Activated CD8-positive, alpha-beta memory T cell treated with anti-CD3 and anti-CD28 coated beads for 24 hours (primary cell): Measurements from ENCODE around the gene PCMT1.
"Not testable (repeated sequence)": the region's sequence is repeated elsewhere in the genome, so short reads cannot be mapped to it uniquely, and the experiment has no call there.

Experiments used
- DNase-seq: peaks from one replicate; pipeline ENCODE4 v3.0.0-alpha.2; 2020

The PCMT1 gene

DNA sequence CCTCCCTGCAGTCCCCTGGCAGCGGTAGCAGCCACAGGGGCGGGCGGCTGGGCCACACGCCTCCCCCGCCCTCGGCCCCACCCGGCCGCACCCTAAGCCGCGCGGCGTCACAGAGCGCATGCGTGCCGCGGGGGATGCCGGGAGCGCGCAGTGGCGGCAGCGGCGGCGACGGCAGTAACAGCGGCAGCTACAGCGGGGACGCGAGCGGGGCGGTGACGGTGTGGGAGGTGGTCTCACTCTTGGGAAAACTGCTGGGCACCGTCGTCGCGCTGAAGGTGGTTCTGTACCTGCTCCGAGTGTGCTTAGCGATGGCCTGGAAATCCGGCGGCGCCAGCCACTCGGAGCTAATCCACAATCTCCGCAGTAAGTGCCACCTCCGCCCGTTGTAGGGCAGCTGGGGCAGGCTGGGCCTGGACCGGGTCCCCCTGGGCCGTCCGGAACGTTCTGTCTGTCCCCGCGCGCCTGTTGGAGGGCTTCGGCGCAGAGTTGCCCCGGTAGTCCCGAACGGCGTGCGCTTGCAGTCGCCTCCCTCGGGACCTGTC lies at the start of gene PCMT1:
Gene PCMT1, plus strand, starts transcription at position 148 of the 542 bp plus-strand sequence. Its CDS starts 161 bp downstream, at position 309.
- DNase-seq = peak; percentile 95

DNA sequence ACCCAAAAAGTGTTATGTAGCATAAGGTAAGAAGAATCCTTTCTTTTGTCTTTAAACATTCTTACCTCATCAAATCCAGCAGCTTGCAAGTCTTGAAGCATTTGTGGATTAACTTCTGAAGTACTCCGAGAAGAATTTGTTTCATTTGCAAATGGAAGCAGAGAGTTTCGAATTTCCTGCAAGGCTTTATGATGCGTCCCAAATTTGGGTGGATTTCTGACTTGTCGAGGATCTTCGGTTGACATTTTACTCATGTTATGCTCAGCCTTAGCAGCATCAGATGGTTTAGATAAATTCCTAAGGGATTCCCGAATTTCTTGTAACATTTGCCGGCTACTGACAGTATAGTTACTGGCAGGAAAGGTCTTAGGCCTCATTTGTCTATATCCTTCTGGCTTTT lies 47.8 kb upstream of the PCMT1 start:
- no peak for DNase-seq

DNA sequence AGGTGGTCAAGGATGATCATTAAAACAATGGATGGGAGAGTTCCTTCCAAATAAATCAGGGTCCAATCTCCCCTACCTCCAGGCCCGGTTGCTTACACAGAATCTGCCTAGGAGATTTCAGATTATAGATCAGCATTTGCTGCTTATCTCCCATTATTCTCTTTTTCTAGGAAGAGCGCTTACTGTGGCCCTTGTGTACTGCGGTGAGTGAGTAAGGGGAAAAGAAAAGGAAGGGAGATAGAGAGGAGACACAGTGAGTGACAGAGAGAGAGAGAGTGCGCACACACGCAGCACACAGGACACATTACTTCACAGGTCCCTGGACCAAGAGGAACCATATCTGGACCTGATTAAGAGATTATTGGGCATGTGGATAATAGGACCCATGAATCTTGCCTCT lies 37.8 kb upstream of the PCMT1 start:
- no peak for DNase-seq

DNA sequence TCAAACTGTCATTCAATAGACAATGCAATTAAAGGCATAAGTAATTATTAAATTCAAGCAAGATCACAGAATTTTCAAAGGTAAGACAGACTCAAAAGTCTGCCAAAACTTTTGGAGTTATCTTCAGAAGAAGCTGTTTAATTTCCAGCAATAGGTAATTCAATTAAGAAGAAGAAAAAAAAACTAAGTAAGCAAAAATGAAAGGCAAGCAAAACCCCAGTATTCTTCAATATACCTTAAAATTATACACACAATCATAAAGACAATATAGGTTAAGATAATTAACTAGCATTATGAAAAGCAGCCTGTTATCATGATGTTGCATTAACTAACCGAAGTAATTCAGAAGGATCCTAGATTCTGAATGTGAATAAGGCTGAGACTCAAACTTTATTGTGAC lies 35.1 kb upstream of the PCMT1 start:
- DNase-seq = no peak

DNA sequence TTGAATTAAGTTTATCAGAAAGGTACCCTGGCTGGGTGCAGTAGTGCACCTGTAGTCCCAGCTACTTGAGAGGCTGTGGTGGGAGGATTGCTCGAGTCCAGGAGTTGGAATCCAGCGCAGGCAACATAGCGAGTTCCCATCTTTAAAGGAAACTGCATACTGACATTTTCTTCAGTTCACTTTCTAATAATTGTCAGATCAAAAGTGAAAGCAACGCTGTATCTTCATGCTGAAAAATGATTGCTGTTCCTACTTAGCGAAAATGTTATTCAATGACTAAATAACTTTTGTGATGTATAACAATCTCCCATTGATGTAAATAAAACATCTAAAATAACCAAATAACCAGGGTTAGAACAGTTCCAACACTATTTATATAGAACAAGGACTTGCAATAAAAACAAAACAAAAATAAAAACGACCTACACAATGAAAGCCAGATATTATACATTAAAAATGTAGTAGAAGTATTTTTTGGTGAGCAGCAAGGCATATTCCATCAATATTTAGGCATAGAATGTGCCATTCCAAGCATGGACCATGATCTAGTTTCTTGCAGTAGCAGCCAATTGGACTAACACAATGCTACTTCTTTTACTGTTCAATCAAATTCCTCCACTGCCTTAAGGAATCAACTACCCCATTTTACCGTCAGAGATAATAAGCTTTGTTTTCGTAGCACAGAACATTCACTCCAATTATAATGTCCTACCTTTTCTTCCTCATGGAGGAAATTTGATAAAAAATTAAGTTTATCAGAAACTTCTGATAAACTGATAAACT lies 33.2 kb upstream of the PCMT1 start:
- no peak for DNase-seq

DNA sequence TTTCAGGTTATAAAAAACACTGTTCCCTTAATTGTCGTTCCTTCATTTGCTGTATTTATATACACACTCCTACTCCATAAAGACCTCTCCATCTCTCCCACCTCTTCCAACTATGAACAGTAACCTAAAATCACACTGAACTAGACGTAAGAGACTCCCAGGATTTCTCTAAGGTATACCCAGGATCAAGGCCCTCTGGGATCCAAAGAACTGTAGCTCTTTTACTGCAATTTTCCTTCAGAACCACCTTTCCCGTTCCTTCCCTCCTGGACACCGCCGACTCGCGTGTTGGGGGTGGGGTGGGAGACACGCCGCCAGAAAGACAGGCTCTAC lies 32.3 kb upstream of the PCMT1 start:
- no peak for DNase-seq

DNA sequence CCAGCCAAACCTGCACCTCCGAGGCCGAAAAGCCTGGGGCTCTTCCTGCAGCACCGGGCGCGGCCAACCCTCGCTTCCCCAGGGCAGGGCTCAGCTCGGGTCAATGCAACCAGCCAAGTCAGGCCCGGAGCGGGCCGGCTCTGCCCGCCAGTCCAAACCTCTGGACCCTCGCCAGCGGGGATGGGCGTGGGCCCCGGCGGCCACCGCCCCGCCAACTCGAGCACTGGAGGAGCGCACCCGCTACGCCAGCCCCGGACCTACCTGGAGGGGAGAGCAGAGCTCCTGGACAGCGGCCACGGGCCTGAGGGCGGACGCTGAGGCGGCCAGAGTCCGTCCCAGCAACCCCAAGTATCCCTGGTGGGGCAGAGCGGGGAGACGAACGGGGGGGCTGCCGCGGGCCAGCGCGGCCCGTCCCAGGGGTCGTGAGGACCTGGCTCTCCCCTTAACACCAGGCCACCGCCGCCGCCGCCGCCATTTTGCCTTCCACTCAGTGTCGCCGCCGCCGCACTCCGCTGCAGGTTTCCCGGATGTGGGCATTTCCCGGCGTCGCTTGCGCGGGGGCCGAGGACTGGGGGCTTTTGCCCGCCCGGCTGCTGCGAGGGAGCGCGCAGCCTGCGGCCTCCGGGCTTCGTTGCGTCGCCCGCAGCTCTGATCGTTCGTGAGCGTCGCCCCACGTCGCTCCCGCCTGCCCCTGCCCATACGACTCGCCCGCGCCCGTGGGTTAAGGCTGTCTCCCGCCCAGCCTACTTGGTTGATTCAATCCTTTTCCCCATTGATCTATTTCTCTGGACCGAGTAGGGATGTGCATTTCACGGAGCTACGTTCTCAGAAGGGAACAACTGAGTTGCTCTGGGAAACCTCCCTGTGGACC lies 31.7 kb upstream of the PCMT1 start, which contains the start of gene LATS1:
Gene LATS1, minus strand, starts transcription at position 514 of the 871 bp plus-strand sequence. CDS start 15,975 bp downstream, outside the sequence.
- DNase-seq = peak; percentile 97

DNA sequence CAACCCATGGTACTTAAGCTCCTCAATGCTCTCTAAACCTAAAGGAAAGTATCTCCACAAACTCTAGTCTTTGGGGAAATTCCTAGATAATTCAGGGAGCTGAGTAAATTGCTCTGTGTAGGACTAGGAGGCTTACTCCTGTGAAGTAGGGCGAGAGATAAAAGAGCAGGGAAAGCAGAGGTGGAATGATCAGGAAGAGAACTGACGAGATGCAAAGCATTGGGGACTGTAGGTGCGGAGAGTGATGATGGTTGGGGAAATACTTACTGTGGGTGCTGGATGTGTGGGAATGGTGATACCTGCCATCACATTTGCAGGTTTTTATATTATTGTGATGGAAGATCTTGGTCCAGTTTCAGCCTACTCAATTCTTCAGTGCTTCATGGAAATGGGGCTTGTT lies 30.0 kb upstream of the PCMT1 start:
- no peak for DNase-seq

DNA sequence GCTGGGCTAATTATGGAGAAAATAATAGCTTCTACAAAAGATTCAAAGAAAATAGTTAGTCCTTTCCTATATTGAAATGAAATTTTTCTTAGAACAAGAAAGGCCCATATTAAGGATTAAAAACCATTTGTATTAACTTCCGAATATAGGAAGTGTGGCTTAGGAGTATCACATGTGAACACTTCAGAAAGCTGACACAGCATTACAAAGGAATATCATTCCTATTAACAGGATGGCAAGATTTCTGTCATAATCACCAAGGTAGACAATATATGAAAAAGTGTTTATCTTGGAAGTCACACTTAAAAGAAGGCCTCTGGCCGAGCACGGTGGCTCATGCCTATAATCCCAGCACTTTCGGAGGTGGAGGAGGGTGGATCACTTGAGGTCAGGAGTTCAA lies 26.3 kb upstream of the PCMT1 start:
- no peak for DNase-seq

DNA sequence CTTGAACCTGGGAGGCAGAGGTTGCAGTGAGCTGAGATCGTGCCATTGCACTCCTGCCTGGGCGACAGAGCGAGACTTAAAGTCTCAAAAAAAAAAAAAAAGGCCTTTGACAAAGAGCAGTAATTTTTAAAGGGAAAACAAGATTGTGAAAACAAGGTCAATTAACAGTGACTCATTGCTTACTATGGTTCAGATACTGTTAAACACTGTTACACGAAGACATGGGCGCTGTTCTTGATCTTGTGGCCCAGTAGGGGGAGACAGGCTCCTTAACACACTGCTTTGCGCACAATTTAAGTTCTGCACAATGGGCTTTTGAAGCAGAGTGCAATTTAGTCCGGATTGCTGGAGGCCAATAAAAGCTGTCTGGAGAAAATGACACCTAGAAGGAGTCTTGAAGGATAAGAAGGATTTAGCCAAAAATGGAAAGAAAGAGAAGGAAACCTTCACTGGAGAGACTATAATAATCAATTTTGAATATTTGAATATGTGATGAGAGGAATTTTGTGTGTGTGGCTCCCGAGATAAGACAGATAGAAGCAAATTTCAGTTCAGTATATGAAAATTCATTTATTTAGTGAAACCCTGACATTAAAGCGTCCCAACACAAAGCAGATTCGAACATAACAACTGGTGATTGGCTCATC lies 25.6 kb upstream of the PCMT1 start:
- no peak for DNase-seq

DNA sequence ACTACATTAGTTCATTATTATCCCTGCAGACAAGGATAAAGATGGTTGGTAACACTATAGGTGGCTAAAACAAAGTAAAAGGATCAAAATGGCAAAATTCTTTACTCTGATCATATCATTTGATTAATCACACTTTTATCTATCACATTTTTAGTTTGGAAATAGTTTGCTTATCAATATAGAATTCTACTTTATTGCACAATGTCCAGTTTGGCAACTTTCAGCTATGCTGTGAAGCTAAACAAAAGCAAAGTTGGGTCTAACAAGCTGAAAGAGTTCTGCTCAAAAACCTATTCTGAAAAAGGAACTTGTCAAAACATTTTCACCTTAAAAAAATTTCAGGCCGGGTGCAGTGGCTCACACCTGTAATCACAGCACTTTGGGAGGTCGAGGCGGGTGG lies 23.8 kb upstream of the PCMT1 start:
- DNase-seq = no peak

DNA sequence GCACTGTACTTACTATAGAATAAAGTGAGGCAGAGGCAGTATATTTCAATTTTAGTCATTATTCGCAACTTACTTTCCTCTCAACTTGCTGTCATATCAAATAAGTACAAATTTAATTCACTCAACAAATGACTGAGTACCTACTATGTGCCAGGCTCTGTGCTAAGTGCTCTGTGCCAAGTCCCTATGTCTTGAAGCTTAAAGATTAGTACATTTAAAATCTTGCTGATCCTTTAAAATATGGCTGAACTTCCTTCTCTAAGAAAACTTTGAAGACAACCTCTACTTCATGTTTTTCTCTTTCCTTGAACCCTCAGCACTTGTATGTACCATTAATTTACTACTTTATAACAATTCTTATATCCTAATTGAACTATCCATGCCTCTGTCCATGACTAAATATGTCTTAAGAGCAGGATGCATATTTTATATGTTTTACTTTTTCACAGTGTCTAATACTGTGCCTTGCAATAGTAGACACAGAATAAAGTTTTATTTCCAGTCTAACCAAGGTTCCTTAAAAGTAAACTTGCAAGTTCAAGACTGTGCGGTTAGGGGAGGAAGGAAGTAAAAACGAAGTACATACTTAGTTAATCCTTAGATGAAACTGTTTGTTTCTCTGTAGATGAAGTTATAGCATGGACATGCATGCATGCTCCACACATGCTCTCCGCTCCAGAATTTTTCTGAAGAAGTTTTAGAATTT lies 21.6 kb upstream of the PCMT1 start:
- no peak for DNase-seq

DNA sequence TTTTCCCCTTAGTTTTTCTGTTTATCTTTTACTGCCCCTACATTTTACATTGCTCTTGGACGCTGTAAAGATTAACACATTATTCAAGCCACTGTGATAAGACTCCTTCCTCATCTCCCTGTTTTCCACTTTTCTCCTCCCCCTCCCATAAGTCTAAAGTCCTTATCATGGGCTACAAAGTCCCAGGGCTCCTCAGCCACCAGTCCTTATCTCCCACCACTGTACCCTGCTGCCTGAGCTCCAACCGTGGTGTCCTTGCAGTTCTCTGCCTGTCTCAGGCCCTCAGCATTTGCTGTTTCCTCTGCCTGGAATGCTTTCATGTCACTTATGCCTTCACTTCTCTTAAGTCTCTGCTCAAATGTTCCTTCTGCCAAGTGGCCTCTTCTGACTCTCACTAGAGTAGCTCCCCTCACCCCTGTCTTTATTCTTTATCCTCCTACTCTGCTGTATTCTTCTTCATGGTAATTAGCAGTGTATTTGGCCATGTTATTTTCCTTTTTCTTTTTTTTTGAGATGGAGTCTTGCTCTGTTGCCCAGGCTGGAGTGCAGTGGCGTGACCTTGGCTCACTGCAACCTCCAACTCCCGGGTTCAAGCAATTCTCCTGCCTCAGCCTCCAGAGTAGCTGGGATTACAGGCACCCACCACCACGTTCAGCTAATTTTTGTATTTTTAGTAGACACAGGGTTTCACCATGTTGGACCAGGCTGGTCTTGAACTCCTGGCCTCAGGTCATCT lies 20.9 kb upstream of the PCMT1 start:
- no peak for DNase-seq

DNA sequence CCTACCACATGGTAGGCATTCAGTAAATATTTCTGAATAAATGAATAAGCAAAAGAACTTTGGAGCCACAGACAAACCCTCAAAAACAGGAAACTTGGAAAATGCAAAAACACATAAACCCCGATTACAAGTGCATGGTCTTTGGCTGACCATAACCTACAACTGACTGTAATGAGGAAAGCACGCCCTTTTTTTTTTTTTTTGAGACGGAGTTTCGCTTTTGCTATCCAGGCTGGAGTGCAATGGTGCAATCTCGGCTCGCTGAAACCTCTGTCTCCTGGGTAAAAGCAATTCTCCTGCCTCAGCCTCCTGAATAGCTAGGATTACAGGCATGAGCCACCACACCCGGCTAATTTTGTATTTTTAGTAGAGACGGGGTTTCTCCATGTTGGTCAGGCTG lies 19.7 kb upstream of the PCMT1 start:
- DNase-seq = no peak

DNA sequence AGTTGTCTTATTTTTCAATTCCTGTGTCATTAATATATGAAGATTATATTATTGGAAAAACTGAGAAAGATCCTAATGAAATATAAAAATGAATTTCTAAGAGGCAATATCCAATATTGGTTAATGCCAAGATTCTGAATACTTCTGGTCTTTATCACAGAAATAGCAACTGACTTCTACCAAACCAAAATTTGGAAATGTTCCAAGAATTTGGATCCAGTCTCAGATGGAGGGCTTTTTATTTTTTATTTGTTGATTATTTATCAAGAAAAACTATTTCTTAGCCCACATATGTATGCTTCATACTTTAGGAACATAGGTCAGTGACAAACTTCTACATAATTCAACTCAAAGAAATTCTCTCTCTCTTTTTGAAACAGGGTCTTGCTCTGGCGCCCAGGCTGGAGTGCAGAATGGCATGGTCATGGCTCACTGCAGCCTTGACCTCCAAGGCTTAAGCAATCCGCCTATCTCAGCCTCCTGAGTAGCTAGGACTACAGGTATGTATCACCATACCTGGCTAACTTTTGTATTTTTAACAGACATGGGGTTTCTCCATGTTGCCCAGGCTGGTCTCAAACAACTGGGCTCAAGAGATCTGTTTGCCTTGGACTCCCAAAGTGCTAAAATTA lies 16.3 kb upstream of the PCMT1 start:
- no peak for DNase-seq

DNA sequence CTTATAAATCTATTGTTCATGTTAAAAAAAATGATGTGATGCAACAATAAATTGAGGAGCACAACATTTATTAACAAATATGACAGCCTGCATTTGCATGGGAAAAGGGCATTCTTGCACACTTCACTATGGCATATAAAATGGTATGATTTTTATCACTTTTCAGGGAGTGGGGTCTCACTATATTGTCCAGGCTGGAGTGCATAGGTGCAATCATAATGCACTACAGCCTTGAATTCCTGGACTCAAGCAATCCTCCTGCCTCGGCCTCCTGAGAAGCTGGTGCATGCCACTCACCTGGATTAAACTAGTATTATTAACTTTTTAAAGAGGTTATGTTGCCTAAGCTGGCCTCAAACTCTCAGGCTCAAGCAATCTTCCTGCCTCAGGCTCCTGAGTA lies 14.6 kb upstream of the PCMT1 start:
- no peak for DNase-seq

DNA sequence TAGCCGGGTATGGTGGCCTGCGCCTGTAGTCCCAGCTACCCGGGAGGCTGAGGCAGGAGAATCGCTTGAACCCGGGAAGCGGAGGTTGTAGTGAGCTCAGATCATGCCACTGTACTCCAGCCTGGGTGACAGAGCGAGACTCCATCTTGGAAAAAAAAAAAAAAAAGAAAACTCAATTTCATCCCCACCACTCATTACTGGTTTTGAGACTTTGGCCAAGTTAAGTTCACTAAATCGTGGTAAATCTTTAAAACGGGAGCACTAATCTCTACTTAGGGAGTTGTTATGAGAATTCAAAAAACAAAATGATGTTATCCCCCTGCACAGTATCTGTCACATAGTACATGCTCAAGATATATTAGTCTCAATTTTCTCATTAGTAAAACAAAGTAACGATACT lies 4.3 kb upstream of the PCMT1 start:
- not testable (repeated sequence) for DNase-seq

DNA sequence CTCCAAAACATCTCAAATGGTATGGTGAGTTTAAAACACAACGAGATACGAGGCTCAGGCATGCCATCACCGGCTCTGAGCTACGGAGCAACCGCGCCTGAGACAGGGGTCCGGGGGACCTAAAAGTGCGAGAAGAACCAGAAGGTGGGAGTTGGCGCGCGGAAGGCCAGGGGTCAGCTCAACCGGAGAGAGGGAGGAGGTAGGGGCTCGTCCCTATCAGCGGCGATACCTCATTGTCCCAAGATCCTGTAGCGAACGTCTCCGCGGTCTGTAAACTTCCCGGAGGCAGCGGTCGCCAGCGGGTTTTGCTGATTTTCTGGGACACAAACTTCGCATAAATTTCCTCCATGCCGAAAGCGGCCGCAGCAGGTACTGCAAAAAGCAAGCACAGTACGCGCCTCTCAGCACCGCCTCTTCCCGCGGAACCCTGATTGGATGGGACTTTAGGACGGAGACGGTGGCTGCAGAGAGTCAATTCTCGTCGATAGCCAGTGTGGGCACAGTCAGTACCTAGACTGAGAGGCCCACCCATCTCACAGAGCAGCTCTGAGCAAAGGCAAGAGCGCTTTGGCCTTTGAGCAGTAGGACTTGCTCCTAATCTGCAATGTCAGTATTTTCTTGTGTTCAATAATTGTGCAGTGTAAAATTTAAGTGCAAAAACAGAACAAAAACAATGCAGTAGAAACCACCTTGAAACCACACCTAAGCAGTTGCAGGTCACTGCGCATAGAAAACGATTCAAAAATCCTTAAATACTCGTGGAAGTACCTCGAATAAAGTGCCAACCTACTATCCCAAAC lies 3.2 kb upstream of the PCMT1 start, which contains the start of gene NUP43:
Gene NUP43, minus strand, starts transcription at position 383 of the 800 bp plus-strand sequence. Its CDS starts 34 bp downstream, at position 349.
- DNase-seq = peak; percentile 97

DNA sequence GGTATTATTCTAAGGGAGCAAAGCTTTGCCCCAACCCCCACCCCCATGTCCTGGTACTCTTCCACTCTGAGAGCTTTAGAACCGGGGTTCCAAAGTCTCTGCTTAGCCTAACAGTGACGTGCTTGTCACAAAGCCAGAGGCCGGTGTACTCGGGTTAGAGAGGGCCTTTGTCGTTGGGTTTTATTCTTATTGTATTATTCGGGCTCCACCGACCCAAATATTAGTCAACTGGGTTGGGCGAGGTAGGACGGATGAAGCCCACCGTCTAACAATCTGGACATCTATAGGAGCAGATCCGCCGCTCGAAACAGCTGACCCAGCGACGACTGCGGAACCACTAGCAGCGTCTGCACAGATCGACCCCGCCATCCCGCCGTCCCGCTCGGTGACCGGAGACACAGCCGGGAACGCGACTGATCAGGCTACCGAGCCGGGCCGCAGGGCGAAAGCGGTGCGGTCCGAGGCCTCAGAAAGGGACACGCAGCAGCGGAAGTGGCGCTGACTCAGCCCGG lies 403 bp upstream of the PCMT1 start:
- DNase-seq = not testable (repeated sequence)

DNA sequence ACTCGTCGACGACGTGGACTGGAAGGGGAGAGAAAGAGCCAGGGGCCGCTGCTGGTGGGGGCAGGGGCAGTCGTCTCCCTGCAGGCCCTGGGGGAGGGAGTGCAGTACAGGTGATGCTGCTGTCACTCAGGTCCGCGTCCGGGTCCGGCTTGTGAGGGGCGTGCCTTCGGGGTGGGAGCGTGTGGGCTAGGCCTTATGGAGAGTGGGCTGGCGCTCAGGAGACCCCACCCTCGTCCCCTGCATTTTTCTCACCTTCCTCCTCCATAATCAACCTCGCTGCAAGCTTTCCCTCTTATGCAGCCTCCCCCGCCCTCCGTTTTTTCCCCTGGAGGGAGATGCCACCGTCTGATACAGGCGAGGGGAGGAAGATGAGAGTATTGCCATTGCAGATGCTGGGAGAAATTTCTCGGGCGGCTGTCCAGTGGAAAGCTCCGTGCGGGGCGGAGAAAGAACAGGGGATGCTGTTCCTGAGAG lies 632 bp downstream of the PCMT1 start:
- peak; percentile 86 for DNase-seq
